ENCODE measurements around the gene LMO1.

Gene LMO1

DNA sequence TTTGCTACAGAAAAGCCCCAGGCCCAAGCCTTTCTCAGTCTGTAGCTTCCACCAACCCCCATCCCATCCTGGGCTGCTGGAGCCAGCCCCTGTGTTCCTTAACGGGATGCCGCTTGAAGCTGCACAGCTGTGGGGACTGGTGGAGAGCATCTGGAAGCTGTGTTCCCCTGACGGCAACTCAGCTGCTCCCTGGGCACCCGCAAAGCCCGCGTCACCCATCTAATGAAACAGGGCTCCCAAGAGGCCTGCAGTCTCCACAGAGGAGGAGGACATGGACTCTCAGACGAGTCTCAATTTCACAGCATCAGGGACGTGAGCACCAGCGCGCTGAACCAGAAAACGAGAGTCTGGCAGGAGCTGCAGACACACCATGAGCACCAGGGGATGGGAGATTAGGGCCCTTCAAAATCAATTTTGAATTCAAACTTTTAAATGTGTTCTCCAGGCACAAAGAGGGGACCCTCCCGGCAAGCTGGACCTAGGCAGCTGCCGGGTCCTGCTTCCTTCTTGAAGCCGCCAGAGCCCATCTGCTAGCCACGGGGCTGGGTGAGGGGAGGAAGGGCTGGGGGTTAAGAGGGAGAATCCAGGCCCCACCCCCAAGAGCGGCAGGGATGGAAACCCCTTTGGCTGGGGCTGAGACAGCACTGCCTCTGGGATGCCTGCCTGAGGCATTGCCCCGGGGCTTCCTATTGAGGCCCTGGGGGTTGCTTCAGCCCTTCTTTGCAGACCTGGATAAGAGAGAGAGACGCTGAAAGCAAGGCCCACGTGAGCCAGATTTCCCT lies 21.0 kb downstream of the LMO1 start:
- DNase-seq (ENCODE audit: low read depth in 2 of 2), result no peak

DNA sequence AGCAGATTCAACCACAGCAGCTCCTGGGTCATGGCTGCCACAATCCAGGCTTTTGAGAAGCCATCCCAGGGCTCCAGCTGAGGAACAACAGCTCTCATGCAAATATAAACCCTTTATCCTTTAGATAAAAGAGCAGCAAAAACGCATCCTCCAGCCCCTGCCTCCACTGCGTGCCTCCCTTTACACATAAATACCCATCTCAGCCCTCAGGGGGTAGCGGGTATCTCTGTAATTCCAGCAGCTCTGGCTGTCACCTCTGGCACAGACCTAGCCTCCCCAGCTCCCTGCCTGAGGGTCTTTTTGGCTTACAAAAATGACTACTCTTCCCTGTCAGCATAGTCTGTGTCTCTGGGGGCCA lies 21.6 kb downstream of the LMO1 start:
- no peak for DNase-seq (ENCODE audit: low read depth in 2 of 2)

DNA sequence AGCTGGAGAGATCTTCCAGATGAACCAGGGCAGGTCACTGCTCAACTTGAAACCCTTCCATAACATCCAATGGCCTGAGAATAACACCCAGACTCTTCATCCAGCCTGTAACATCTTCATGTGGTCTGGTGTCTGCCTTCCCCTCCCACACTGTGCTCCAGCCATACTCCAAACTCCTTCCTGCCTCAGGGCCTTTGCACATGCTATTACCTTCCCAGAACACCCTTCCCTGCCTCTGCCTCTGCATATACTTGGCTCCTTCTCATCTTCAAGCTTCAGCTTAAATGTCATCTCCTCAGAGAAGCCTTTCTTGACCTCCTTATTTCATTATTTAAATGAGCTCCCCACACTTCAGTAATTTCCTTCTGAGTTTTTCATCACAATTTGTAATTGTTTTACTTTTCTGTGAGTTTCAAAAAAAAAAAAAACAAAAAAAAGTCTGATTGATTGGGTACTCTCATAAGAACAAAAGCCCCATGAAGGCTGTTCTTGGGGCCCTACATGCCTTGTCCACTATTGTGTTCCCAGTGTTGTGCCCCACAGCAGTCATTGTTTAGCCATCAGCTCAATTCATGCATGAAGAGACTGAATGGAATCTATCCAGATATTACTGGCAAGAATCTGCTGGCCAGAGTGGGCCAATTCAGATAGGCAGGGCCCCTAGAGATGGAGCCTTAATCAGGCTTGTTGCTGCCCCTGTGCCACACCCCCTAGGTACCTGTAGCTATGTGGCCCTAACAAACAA lies 22.1 kb downstream of the LMO1 start:
- DNase-seq (ENCODE audit: low read depth in 2 of 2), result no peak

DNA sequence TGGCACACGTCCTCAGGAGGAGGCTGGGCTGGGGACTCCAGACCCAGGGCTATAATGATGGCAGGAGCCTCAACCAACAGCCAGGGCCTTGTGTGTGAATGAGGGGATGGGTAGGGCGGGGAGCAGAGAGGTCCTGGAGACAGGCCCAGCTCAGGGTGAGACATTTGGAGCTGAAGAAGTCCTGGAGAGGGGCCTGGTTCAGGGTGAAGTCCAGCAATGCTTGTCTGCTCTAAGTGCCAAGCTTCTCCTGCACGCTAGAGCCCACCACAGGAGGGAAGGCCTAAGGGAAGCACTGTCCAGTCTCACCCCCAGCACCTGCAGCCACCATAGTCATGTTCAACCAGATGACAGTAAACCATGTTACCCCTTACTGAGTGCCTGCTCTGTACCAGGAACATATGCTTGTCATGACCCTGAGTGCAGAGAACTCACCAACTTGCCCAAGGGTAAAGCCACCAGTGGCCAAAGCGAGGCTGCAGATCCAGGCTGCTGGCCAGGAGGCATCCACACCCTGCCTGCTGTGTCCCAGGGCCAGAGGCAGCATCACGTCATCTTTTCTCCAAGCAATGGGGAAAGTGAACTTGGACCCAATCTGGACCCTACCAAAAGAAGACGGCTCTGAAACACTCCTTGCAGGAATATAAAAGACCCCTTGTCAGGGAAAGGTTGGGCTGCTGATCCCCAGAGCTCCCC lies 24.0 kb downstream of the LMO1 start:
- no peak for DNase-seq (ENCODE audit: low read depth in 2 of 2)

DNA sequence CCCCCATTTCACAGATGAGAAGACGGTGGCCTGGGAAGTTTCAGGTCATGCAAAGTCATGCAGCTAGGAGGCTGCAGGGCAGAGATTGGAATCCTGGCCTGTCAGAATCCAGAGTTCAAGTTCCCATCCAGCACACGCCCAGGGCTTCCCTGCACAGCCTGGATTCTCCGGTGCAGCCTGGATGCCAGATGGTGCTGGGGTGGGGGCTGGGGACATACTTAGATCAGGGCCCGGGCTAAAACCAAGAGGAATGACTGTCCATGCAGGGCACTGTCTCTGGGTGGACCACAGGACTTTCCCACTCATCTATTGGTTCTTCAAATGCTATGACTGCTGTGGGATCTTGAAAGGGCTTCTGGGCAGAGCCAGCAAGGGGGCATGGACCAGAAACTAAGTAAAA lies 24.6 kb downstream of the LMO1 start:
- DNase-seq (ENCODE audit: low read depth in 2 of 2), result no peak

DNA sequence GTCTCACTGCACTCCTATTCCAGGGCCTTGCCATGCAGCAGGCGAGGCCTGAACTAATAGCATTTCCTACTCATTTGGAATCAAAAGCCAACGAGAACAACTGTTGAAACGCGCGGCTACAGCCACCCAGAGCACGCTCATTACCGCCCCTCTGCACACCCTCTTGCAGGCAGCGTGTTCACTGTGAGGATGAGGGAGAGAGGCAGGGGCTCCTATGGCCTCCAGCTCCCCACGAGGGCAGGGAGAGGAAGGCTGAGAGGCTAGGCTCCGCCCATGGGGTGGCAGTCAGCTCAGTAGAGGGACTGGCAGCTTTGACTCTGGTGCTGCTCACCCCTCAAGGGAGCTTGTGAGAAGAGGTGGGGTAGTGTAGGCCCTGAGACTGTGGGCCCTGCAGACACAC lies 26.2 kb downstream of the LMO1 start:
- no peak for DNase-seq (ENCODE audit: low read depth in 2 of 2)

DNA sequence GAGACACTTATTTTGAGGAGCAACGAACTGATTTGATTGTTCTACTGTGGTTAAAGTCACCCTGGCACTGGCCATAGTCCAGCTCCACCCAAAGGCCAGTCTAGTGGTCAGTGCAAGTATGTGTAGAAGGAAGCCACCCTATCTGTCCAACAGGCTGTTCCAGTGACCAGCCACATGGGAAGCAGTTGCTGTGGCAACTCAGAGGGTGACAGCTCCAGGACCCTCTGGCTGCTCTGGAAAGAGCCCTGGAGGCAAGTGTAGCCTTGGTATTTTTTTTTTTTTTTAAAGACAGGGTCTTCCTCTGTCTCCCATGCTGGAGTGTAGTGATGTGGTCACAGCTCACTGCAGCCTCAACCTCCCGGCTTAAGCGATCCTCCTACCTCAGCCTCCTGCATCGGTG lies 27.8 kb downstream of the LMO1 start:
- DNase-seq (ENCODE audit: low read depth in 2 of 2), result no peak

DNA sequence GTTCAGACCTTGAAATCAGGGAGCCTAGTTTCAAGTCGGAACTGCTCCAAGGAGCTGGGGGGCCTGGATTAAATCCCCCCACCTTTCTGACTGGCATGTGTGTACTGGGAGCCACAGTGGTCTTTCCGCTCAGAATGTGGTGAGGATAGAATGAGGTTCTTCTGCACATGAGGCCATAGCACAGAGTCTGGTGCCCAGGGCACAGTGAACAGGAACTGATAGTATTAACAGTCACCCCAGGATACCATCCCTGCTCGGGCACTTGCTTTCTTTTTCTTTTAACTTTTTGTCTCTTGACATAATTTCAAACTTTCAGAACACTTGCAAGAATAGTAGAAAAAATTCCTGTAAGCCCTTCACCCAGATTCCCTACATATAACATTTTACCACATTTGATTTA lies 28.8 kb downstream of the LMO1 start:
- DNase-seq (ENCODE audit: low read depth in 2 of 2), result no peak

DNA sequence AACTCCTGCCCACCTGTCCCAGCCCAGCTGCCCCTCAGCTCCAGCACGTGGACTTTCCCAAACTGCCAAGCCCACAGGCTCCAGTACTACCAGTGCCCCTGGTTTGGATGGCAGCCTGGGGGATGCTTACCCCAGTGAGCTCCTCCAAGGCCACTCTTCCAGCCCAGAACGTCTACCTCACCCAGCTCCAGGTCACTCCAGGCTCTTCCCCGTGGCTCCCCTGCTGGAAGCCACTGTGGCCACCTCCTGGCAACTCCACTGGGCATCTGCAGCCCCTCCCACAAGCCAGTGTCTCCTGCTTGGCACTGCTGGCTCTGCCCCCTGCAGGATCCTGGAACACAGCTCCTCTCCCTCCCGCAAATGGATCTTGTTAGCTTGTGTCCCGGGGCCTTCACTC lies 29.3 kb downstream of the LMO1 start:
- DNase-seq (ENCODE audit: low read depth in 2 of 2), result no peak

DNA sequence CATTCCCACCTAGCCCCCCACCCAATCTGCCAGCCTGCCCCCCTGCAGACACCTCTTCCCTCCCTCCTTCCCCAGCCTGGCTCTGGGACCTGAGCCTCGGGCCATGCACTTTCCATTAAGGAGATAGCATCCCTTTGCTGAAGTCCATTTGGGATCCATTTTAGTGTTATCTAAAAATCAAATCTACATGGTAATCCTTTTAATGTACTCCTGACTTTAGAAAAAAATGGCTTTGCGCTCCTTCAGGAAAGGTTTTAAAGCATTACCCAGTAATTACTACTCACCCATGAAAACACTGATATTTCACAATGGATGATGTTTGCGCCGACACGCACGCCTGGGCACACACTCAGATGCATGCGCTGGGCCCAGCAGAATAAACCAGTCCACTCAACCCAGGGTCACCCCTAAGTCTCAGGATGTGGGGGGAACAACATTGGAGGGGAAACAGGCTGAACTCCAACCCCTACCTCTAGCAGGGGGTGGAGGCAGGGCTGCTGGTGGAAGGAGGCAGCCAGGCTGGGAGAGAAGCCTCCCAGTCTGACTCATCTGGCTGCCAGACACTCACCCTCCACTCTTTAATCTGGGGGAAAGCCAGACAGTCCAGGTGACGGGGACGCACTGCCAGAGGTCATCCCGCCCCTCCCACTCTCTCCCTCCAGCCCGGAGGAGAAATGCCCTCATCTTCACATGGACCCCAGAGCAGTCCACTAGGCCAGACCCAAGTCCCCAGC lies 29.8 kb downstream of the LMO1 start:
- no peak for DNase-seq (ENCODE audit: low read depth in 2 of 2)

DNA sequence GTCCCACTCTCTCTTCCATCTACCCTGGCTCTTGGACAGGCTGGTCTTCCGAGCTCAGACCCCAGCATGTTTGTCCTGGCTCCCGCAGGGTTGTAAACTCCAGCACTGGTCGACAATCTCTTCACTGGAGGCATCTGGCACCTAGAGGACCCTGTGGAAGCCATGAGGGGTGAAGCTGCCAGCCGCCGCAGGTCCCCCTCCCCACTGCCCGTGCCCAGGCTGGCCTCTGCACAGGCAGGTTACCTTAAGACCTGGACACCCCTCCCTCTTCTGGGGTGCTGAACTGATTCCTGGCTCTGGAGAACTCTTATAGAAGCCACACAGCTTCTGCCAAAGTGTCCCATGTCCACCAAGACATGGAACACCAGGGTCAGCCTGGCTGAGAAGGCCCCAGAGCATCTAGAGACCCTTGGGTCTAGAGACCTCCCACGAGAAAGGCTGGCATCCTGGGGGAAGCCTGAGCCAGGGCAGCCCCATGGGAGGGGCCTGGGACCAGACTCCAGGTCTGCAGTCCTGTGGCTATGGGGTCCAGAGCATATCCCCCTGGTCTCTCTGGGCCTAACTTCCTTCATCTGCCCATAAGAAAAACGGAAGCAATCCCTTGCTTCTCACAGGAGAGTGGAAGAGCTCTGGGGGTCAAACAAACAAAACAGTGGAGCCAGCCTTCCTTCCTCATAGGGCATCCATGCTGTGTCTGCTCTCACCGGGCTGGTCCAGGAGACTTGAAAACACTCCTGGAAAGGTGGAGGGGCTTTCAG lies 30.6 kb downstream of the LMO1 start:
- no peak for DNase-seq (ENCODE audit: low read depth in 2 of 2)

DNA sequence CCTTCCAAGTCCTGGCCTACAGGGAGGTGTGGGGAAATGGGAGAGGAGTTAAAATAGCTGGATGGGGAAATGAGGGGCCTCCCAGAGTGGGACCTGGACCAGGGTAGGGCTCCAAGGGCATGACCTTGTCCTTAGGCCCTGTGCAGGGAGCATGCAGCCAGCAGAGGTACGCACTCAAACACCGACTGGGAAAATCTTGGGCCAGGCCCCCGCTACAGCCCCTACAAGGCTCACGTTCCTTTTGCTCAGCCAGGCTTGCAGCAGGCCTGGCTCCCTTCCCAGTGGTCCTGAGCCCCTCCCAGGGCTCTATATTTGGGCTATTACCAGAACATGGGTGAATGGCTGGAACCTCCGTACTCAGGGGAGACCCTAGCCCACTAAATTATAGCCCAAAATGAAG lies 31.3 kb downstream of the LMO1 start:
- no peak for DNase-seq (ENCODE audit: low read depth in 2 of 2)

DNA sequence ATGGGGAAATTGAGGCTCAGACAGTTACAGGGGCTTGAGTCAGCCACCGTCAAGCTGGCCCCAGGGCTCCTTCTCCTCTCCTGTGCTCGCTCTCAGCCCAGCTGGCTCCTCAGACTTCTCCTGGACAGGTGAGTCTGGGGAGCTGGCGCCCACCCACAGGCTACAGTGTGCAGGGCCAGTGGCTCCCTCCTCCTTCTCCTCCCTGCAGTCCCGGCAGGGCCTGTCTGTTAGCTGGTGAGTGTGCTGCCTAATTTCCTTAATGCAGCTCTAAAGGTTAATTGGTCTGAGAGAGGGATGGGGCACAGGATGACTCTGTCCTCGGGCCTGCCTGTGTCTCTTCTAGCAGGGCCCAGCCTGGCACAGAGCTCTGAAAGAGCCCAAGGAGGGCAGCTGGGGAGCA lies 31.7 kb downstream of the LMO1 start:
- no peak for DNase-seq (ENCODE audit: low read depth in 2 of 2)

DNA sequence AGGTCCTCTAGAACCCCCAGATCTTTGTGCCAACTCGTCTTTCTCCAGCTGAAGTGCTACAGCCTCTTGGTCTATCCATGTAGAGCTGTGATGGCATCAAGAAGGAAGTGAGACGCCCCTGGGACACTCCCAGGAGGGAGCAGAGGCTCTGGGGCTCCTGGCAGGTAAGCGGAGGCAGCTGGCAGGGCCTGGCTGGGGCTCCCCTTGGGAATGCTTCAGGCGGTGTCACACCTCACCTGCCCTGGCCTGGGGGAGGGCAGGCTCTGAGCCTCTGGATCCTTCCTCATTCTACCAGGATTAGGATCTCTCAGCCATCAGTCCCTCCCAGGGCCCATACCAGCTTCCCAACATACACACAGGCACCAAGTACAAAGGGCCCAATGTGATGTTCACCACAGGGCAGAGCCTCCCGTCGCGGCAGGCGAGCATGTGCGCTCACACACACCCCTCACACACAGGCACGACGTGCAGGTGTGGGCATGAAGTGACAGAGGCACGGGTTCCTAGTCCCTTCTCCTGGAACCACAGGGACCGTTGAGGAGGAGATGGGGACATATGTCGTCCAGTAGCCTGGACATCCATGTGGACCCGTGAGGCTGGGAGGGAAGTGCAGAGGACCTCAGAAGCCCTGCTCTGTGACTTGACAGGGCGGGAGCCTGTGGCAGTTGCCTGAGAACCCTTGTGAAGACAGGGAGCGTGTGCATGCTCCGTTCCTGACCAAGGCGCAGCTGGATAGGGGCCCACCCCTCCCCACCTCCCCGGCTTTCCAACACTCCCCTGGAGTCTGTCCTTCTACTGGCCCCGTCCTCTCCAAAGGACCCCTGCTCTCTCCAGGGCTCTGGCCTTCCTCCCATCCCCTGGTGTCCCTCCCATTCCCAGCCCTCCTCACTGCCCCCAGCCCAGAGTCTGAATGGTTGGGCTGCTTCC lies 32.5 kb downstream of the LMO1 start:
- no peak for DNase-seq (ENCODE audit: low read depth in 2 of 2)

DNA sequence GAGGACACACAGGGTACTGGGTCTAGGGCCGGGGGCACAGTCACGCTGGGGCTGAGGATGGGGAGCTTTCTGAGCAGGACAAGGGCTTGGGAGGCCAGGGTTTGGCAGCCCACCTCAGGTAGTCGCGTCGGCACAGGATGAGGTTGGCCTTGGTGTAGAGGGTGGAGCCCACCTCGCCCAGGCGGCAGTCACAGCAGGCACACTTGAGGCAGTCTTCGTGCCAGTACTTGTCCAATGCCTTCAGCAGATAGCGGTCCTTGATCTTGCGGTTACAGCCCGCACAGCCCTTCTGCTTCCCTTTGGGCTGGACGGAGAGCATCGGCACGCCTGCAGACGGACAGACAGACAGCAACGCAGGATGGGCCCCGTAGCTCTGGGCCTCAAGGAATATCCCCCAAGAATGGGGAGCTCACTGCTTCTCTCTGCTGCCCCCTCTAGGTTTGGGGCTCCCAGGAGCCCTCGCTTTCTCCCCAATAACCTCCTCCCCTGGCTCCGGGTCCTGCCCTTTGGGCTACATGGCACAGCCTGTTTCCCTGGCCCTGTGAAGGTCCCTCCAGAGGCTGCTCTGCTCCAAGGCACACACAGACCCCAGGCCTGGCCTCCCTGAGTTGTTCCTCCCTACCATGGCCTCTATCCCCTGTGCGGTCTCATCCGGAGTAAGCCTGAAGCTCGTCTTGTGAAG lies 33.4 kb downstream of the LMO1 start:
- DNase-seq (ENCODE audit: low read depth in 2 of 2), result no peak

DNA sequence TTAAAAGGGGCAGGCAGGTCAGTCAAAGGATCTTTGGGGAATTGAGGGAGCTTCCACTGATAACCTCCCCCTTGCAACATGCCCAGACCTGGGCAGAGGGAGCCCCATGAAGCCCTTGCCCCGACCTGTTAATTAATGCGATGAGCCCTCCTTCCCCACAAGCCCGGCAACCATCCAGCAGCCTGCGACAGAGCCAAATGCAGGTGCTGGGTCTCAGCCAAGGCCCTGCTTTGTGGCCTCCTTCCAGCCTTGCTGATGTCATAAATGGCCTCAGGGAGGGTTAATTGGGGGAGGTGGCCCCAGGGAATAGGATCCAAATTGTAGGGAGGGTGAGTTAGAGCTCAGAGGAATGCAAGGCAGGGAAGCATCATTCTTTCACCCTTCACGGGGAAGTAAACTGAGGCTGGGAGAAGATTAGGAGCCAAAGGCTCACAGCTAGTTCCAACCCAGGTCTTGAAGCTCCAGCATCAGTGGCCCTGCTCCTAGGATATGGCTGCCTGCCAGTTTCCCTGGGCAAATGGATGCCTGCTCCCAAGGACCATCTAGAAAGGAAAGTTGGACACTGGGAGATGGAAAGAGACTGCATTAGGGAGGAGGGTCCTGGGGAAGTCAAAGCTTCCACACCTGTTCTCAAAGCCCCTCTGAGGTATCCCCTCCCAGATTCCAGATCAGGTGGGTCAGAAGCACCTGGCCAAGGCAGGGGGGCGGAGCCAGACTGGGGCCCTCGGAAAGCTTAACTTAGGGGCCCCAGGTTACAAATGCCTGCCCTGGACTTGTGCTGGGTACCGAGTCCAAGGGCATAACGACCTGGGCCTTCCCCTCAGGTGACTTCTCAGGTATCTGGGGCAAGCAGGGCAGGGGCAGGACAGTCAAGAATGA lies 34.1 kb downstream of the LMO1 start:
- DNase-seq (ENCODE audit: low read depth in 2 of 2), result no peak

DNA sequence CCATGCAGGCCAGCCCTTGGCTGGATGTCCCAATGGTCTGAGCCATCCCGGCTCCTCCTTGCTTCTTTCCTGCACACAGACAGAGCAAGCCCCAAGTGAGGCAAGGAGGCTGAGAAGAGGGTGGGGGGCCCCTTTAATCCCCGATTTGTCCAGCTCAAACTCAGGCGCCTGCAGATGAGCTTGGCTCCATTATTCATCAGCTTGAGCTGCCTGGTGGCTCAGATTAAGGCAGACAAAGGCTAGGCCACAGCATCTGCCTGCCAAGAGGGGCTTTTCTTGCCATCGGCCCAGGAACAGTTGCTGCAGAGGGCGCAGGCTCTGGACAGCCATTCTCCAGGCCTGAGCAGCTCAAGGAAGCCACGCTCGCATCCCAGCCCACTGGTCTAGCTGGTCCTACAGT lies 35.4 kb downstream of the LMO1 start:
- no peak for DNase-seq (ENCODE audit: low read depth in 2 of 2)

DNA sequence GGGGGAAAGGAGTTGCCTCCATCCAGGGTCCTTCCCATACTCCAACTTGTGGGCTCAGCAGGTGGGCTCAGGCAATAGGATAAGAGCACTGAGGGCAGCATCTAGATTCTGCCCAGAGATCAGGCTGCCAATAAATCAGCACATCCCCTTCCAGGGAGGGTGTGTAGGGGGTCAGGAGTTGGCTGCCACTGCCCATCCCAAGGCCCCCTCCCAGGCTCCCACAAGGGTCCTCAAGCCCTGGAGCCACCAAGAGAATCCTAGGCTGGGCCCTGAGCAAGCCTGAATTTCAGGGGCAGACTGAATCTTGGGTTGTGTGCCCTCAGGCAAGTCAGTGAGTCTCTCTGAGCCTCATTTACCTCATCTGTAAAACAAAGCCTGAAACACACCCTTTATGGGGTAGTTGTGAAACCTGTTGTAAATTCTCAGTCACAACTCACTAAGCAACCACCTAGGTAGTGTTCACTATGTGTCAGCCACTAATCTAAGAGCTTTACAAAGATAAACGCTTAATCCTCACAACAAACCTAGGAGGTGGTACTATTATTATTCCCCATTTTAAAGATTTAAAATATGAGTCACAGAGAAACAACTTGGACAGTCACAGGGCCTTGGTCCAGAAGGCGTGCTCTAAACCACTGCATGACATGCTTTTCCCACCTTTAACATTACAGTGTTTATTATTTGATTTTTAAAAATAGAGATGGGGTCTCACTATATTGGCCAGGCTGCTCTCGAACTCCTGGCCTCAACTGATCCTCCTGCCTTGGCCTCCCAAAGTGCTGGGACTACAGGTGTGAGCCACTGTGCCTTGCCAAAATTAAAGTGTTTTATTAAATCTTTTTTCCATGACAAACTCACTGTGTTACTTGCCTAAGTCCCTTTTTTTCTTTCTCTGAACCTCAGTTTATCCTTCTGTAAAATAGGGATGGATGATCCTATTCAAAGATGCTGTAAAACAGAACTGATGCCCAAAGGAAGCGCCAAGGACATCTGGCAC lies 36.2 kb downstream of the LMO1 start:
- no peak for DNase-seq (ENCODE audit: low read depth in 2 of 2)
